Activated CD8-positive, alpha-beta memory T cell treated with anti-CD3 and anti-CD28 coated beads, Interleukin-2, amount 50 U/mL, for 1 hour (primary cell): Measurements from ENCODE around the gene C22orf15.

Experiments
- DNase-seq: peaks from one replicate; pipeline ENCODE4 v3.0.0-alpha.2; 2020; ENCODE audit errors: extremely low read depth

C22orf15 gene

GRCh38 chr22:23750714-23751440 lies 11.9 kb upstream of the C22orf15 start, which contains the start of gene ZNF70:
Gene ZNF70, minus strand, starts transcription at chr22:23751112. Its CDS starts 5,972 bp downstream, at chr22:23745140.
- DNase-seq, result peak; percentile 42

GRCh38 chr22:23751441-23751996 lies 11.3 kb upstream of the C22orf15 start:
- no peak for DNase-seq

GRCh38 chr22:23752090-23752691 lies 10.6 kb upstream of the C22orf15 start:
- no peak for DNase-seq

GRCh38 chr22:23752750-23753149 lies 10.0 kb upstream of the C22orf15 start:
- no peak for DNase-seq

- no peak for DNase-seq
Measured at GRCh38 chr22:23753385-23753784, 9.4 kb upstream of the C22orf15 start.

GRCh38 chr22:23754220-23754919 lies 8.4 kb upstream of the C22orf15 start, which contains the start of gene VPREB3:
Gene VPREB3, minus strand, starts transcription at chr22:23754425. Its CDS starts 62 bp downstream, at chr22:23754363.
- DNase-seq, result no peak

- DNase-seq, result no peak
Measured at GRCh38 chr22:23754980-23755636, 7.7 kb upstream of the C22orf15 start.

GRCh38 chr22:23755711-23756110 lies 7.1 kb upstream of the C22orf15 start:
- no peak for DNase-seq

GRCh38 chr22:23756891-23757290 lies 5.9 kb upstream of the C22orf15 start:
- DNase-seq, result no peak

GRCh38 chr22:23759566-23759965 lies 3.2 kb upstream of the C22orf15 start:
- no peak for DNase-seq

GRCh38 chr22:23760056-23760455 lies 2.7 kb upstream of the C22orf15 start:
- DNase-seq, result no peak

GRCh38 chr22:23763579-23763945 lies 772 bp downstream of the C22orf15 start:
- no peak for DNase-seq

GRCh38 chr22:23763954-23764353 lies 1.2 kb downstream of the C22orf15 start:
- no peak for DNase-seq

GRCh38 chr22:23764899-23765881 lies 2.4 kb downstream of the C22orf15 start:
- DNase-seq, result no peak

GRCh38 chr22:23767303-23767672 lies 4.5 kb downstream of the C22orf15 start:
- no peak for DNase-seq

- no peak for DNase-seq
Measured at GRCh38 chr22:23767673-23768548, 5.1 kb downstream of the C22orf15 start, which contains the start of gene CHCHD10. Gene CHCHD10, minus strand, starts transcription at chr22:23767972. Its CDS starts 98 bp downstream, at chr22:23767874.

GRCh38 chr22:23769321-23769965 lies 6.7 kb downstream of the C22orf15 start:
- DNase-seq, result no peak

GRCh38 chr22:23772315-23772648 lies 9.5 kb downstream of the C22orf15 start:
- no peak for DNase-seq
